ENCODE data around the gene FBXO46.
A peak's percentile ranks its signal among the peaks of the same experiment; 100 is the strongest.

The FBXO46 gene

GRCh38 chr19:45712699-45713067, 18.0 kb downstream of the FBXO46 start:
- Histone ChIP-seq H3K9ac (ENCODE audit: low read depth in 1 of 2, low read length in 2 of 2) (no peak overlapping the region), H3K27me3 (ENCODE audit: control insufficient read depth in 2 of 2, insufficient read depth in 2 of 2, low read length in 2 of 2) (no peaks in the 10 kb centered on the region), H3K27ac (ENCODE audit: low read depth in 2 of 2, low read length in 2 of 2) (no peak overlapping the region), H3K9me3 (ENCODE audit: control insufficient read depth in 2 of 2, low read length in 2 of 2) (no peaks in the 10 kb centered on the region), H3K4me1 (ENCODE audit: control insufficient read depth in 2 of 2, insufficient read depth in 2 of 2, low read length in 2 of 2) (peaks cover 3 to 7% of the 10 kb centered on the region in 2 donors), H3K4me3 (ENCODE audit: low read length in 2 of 2) (no peak overlapping the region), H3K36me3 (ENCODE audit: control insufficient read depth in 2 of 2, insufficient read depth in 2 of 2, low read length in 2 of 2) (peaks cover 10 to 12% of the 10 kb centered on the region in 2 donors)

- Histone ChIP-seq H3K27me3 (ENCODE audit: control insufficient read depth in 2 of 2, insufficient read depth in 2 of 2, low read length in 2 of 2) (no peaks in the 10 kb centered on the region), H3K9me3 (ENCODE audit: control insufficient read depth in 2 of 2, low read length in 2 of 2) (no peaks in the 10 kb centered on the region), H3K36me3 (ENCODE audit: control insufficient read depth in 2 of 2, insufficient read depth in 2 of 2, low read length in 2 of 2) (peaks cover 10 to 12% of the 10 kb centered on the region in 2 donors), H3K9ac (ENCODE audit: low read depth in 1 of 2, low read length in 2 of 2) (no peak overlapping the region), H3K27ac (ENCODE audit: low read depth in 2 of 2, low read length in 2 of 2) (no peak overlapping the region), H3K4me3 (ENCODE audit: low read length in 2 of 2) (no peak overlapping the region), H3K4me1 (ENCODE audit: control insufficient read depth in 2 of 2, insufficient read depth in 2 of 2, low read length in 2 of 2) (peaks cover 3 to 7% of the 10 kb centered on the region in 2 donors)
Observed at GRCh38 chr19:45711851-45712698, 18.6 kb downstream of the FBXO46 start.

GRCh38 chr19:45710356-45711130, 20.2 kb downstream of the FBXO46 start:
- Histone ChIP-seq H3K4me1 (ENCODE audit: control insufficient read depth in 2 of 2, insufficient read depth in 2 of 2, low read length in 2 of 2) (no peaks in the 10 kb centered on the region), H3K36me3 (ENCODE audit: control insufficient read depth in 2 of 2, insufficient read depth in 2 of 2, low read length in 2 of 2) (peaks cover 10 to 12% of the 10 kb centered on the region in 2 donors), H3K27me3 (ENCODE audit: control insufficient read depth in 2 of 2, insufficient read depth in 2 of 2, low read length in 2 of 2) (no peaks in the 10 kb centered on the region), H3K9me3 (ENCODE audit: control insufficient read depth in 2 of 2, low read length in 2 of 2) (no peaks in the 10 kb centered on the region), H3K9ac (ENCODE audit: low read depth in 1 of 2, low read length in 2 of 2) (no peak overlapping the region), H3K4me3 (ENCODE audit: low read length in 2 of 2) (no peak overlapping the region), H3K27ac (ENCODE audit: low read depth in 2 of 2, low read length in 2 of 2) (no peak overlapping the region)

- no peaks in the 10 kb centered on the region for H3K9me3 ChIP-seq (ENCODE audit: control insufficient read depth in 2 of 2, low read length in 2 of 2)
- H3K9ac ChIP-seq (ENCODE audit: low read depth in 1 of 2, low read length in 2 of 2) = no peak overlapping the region
- H3K27ac ChIP-seq (ENCODE audit: low read depth in 2 of 2, low read length in 2 of 2) = no peak overlapping the region
- H3K36me3 ChIP-seq (ENCODE audit: control insufficient read depth in 2 of 2, insufficient read depth in 2 of 2, low read length in 2 of 2) = peaks cover 3 to 4% of the 10 kb centered on the region in 2 donors
- H3K27me3 ChIP-seq (ENCODE audit: control insufficient read depth in 2 of 2, insufficient read depth in 2 of 2, low read length in 2 of 2) = no peaks in the 10 kb centered on the region
- no peaks in the 10 kb centered on the region for H3K4me1 ChIP-seq (ENCODE audit: control insufficient read depth in 2 of 2, insufficient read depth in 2 of 2, low read length in 2 of 2)
- no peak overlapping the region for H3K4me3 ChIP-seq (ENCODE audit: low read length in 2 of 2)
Observed at GRCh38 chr19:45705710-45706415, 24.8 kb downstream of the FBXO46 start.

- Histone ChIP-seq H3K4me3 (ENCODE audit: low read length in 2 of 2) (no peak overlapping the region), H3K27me3 (ENCODE audit: control insufficient read depth in 2 of 2, insufficient read depth in 2 of 2, low read length in 2 of 2) (no peaks in the 10 kb centered on the region), H3K9ac (ENCODE audit: low read depth in 1 of 2, low read length in 2 of 2) (no peak overlapping the region), H3K36me3 (ENCODE audit: control insufficient read depth in 2 of 2, insufficient read depth in 2 of 2, low read length in 2 of 2) (peaks cover 3 to 4% of the 10 kb centered on the region in 2 donors), H3K4me1 (ENCODE audit: control insufficient read depth in 2 of 2, insufficient read depth in 2 of 2, low read length in 2 of 2) (no peaks in the 10 kb centered on the region), H3K27ac (ENCODE audit: low read depth in 2 of 2, low read length in 2 of 2) (no peak overlapping the region), H3K9me3 (ENCODE audit: control insufficient read depth in 2 of 2, low read length in 2 of 2) (no peaks in the 10 kb centered on the region)
Observed at GRCh38 chr19:45705115-45705514, 25.6 kb downstream of the FBXO46 start.

GRCh38 chr19:45701676-45702075, 29.0 kb downstream of the FBXO46 start:
- H3K27me3 ChIP-seq (ENCODE audit: control insufficient read depth in 2 of 2, insufficient read depth in 2 of 2, low read length in 2 of 2) = no peaks in the 10 kb centered on the region
- no peak overlapping the region for H3K4me3 ChIP-seq (ENCODE audit: low read length in 2 of 2)
- no peaks in the 10 kb centered on the region for H3K9me3 ChIP-seq (ENCODE audit: control insufficient read depth in 2 of 2, low read length in 2 of 2)
- H3K36me3 ChIP-seq (ENCODE audit: control insufficient read depth in 2 of 2, insufficient read depth in 2 of 2, low read length in 2 of 2) = peaks cover 3 to 6% of the 10 kb centered on the region in 2 donors
- H3K9ac ChIP-seq (ENCODE audit: low read depth in 1 of 2, low read length in 2 of 2) = no peak overlapping the region
- H3K27ac ChIP-seq (ENCODE audit: low read depth in 2 of 2, low read length in 2 of 2) = no peak overlapping the region
- no peaks in the 10 kb centered on the region for H3K4me1 ChIP-seq (ENCODE audit: control insufficient read depth in 2 of 2, insufficient read depth in 2 of 2, low read length in 2 of 2)

GRCh38 chr19:45693106-45693788, 37.4 kb downstream of the FBXO46 start:
- H3K9me3 ChIP-seq (ENCODE audit: control insufficient read depth in 2 of 2, low read length in 2 of 2) = no peaks in the 10 kb centered on the region
- peak overlapping the region; percentile 88 to 93 for H3K4me3 ChIP-seq (ENCODE audit: low read length in 2 of 2)
- H3K27me3 ChIP-seq (ENCODE audit: control insufficient read depth in 2 of 2, insufficient read depth in 2 of 2, low read length in 2 of 2) = no peaks in the 10 kb centered on the region
- peak overlapping the region; percentile 89 to 90 for H3K27ac ChIP-seq (ENCODE audit: low read depth in 2 of 2, low read length in 2 of 2)
- H3K4me1 ChIP-seq (ENCODE audit: control insufficient read depth in 2 of 2, insufficient read depth in 2 of 2, low read length in 2 of 2) = peaks cover 8 to 10% of the 10 kb centered on the region in 2 donors
- peak overlapping the region; percentile 91 for H3K9ac ChIP-seq (ENCODE audit: low read depth in 1 of 2, low read length in 2 of 2)
- peaks cover 2 to 12% of the 10 kb centered on the region in 2 donors for H3K36me3 ChIP-seq (ENCODE audit: control insufficient read depth in 2 of 2, insufficient read depth in 2 of 2, low read length in 2 of 2)

GRCh38 chr19:45692187-45693105, 38.2 kb downstream of the FBXO46 start, which contains the start of gene QPCTL:
Gene QPCTL (plus strand): TSS chr19:45692666. CDS start chr19:45692704, 38 bp downstream.
- Histone ChIP-seq H3K36me3 (ENCODE audit: control insufficient read depth in 2 of 2, insufficient read depth in 2 of 2, low read length in 2 of 2) (peaks cover 8 to 19% of the 10 kb centered on the region in 2 donors), H3K27me3 (ENCODE audit: control insufficient read depth in 2 of 2, insufficient read depth in 2 of 2, low read length in 2 of 2) (no peaks in the 10 kb centered on the region), H3K4me3 (ENCODE audit: low read length in 2 of 2) (peak within 1 kb of the TSS; percentile 88 to 93), H3K27ac (ENCODE audit: low read depth in 2 of 2, low read length in 2 of 2) (peak within 1 kb of the TSS; percentile 89 to 90), H3K4me1 (ENCODE audit: control insufficient read depth in 2 of 2, insufficient read depth in 2 of 2, low read length in 2 of 2) (peaks cover 8 to 10% of the 10 kb centered on the region in 2 donors), H3K9me3 (ENCODE audit: control insufficient read depth in 2 of 2, low read length in 2 of 2) (no peaks in the 10 kb centered on the region), H3K9ac (ENCODE audit: low read depth in 1 of 2, low read length in 2 of 2) (peak within 1 kb of the TSS; percentile 91)
